HepG2 (cell line): ENCODE data around the gene NRN1L. TPM values are rescaled to one million over a fixed set of nuclear protein-coding genes. Genes with fewer than 3 reads are reported as not detected.

ENCODE experiments used
- ASH2L ChIP-seq: fragments of 300-600, 200-600 bp; sonication (generic); IDR thresholded peaks from 2 replicates; pipeline ENCODE4 v1.7.0; 2017; ENCODE audit warnings: low read depth, mild to moderate bottlenecking, moderate library complexity, mixed read lengths, low read length; ENCODE audit not compliant: insufficient read length
- JUNB ChIP-seq: sonication (generic); formaldehyde crosslinking; IDR thresholded peaks from 2 replicates; pipeline ENCODE4 v1.8.0; 2022; ENCODE audit warnings: missing genetic modification reagents, mild to moderate bottlenecking, borderline replicate concordance
- SNAPC2 ChIP-seq: sonication (generic); formaldehyde crosslinking; IDR thresholded peaks from 2 replicates; pipeline ENCODE4 v1.8.1; 2022; ENCODE audit warnings: mild to moderate bottlenecking, missing genetic modification reagents
- TP53 ChIP-seq: sonication (generic); formaldehyde crosslinking; conservative IDR thresholded peaks from 2 replicates; pipeline ENCODE4 v1.4.0; 2020; ENCODE audit warnings: missing genetic modification reagents
- polyA plus RNA-seq, 8 experiments: library from polyadenylated mRNA; depleted of rRNA in 3 of 8; stranded (reverse) in 7 of 8; unstranded in 1 of 8; fragments of >200 nt; fragmentation: Illumina TruSeq in 4 of 8; extraction: Trizol in 4 of 8; gene quantifications; 2 replicates each; pipeline versions ENCODE4 v1.2.1 to v1.2.3, GENCODE V29; 2011 to 2016; ENCODE audit warnings: low read depth in 4 of 8, missing spikeins in 1 of 8, mixed read lengths in 1 of 8; ENCODE audit not compliant: insufficient read depth in 1 of 8
- total RNA-seq, 5 experiments: library from RNA; depleted of rRNA; stranded (reverse); fragments of >200 nt; fragmentation: Illumina TruSeq; extraction: Trizol; gene quantifications; 2 replicates each; pipeline ENCODE4 v1.2.3, GENCODE V29; 2016; ENCODE audit warnings: low read depth in 1 of 5
- TF ChIP-seq, protein P1 (sequence below): sonication (generic); formaldehyde crosslinking; IDR thresholded peaks from 2 replicates; pipeline ENCODE4; 2020; ENCODE audit warnings: missing genetic modification reagents, mild to moderate bottlenecking, borderline replicate concordance
- TF ChIP-seq, protein P2 (sequence below): sonication (generic); formaldehyde crosslinking; IDR thresholded peaks from 2 replicates; pipeline ENCODE4 v1.4.0; 2020; ENCODE audit warnings: missing genetic modification reagents
- TF ChIP-seq, protein P3 (sequence below): sonication (generic); formaldehyde crosslinking; IDR thresholded peaks from one replicate; pipeline ENCODE4 v1.5.1; 2020; ENCODE audit warnings: mild to moderate bottlenecking, missing genetic modification reagents; ENCODE audit errors: not compliant biosample characterization
- TF ChIP-seq, protein P4 (sequence below): sonication (generic); formaldehyde crosslinking; IDR thresholded peaks from 2 replicates; pipeline ENCODE4 v1.8.0; 2022; ENCODE audit warnings: missing genetic modification reagents, mild to moderate bottlenecking, inconsistent platforms, borderline replicate concordance
- TF ChIP-seq, protein P5 (sequence below): sonication (generic); formaldehyde crosslinking; IDR thresholded peaks from 2 replicates; pipeline ENCODE4 v1.8.0; 2022; ENCODE audit warnings: mild to moderate bottlenecking, missing genetic modification reagents
- TF ChIP-seq, protein P6 (sequence below): sonication (generic); formaldehyde crosslinking; IDR thresholded peaks from 2 replicates; pipeline ENCODE4 v1.5.1; 2020; ENCODE audit warnings: mild to moderate bottlenecking, missing genetic modification reagents, moderate library complexity

Gene NRN1L
- total and polyA plus RNA-seq, 2 of the 13 experiments (the other 11 are each of a cell fraction or from before 2014, with no cell fraction given) = 0.53 to 1.2 TPM

DNA sequence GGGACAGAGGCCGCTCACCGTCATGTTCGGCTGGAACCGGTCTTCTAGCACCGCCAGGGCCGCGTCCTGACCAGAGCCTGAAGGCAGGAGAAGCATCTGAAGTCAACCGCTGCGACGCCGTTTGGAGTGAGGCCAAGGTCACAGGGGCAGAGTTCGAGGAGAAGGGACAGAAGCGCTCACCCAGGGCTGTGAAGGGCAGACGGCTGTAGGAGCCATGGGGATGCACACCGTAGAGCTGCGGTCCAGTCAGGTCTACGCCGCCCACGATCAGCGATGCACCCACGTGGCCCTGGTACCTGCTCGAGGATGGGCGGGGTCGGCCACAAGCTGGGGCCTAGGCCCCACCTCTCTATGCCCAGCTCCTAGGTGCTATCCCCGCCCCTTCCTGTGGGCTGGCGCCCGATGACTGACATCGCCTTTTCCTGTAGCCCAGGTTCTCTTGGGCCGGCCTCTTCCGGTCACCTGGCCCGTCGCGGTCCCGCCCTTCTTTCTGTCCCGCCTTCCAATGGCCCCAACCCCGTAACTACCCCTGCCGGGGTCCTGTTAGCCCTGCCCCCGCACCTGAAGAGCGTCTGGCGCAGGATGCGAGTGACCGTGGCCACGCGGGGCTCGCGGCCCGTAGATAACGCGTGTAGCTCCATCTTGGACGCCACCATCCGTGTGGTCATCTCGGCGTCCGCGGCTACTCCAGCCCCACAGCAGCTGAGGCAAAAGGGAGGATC lies 50.9 kb downstream of the NRN1L start (continued):
- TF ChIP-seq, protein P1, sequence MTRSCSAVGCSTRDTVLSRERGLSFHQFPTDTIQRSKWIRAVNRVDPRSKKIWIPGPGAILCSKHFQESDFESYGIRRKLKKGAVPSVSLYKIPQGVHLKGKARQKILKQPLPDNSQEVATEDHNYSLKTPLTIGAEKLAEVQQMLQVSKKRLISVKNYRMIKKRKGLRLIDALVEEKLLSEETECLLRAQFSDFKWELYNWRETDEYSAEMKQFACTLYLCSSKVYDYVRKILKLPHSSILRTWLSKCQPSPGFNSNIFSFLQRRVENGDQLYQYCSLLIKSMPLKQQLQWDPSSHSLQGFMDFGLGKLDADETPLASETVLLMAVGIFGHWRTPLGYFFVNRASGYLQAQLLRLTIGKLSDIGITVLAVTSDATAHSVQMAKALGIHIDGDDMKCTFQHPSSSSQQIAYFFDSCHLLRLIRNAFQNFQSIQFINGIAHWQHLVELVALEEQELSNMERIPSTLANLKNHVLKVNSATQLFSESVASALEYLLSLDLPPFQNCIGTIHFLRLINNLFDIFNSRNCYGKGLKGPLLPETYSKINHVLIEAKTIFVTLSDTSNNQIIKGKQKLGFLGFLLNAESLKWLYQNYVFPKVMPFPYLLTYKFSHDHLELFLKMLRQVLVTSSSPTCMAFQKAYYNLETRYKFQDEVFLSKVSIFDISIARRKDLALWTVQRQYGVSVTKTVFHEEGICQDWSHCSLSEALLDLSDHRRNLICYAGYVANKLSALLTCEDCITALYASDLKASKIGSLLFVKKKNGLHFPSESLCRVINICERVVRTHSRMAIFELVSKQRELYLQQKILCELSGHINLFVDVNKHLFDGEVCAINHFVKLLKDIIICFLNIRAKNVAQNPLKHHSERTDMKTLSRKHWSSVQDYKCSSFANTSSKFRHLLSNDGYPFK (CRISPR knock-in tag) = peak; percentile 81; the same call in 1 of the 2 replicates
- TF ChIP-seq SNAPC2 (CRISPR knock-in tag) (no peak; the same call in none of the 2 replicates), TP53 (CRISPR knock-in tag) (peak; percentile 75; the same call in 1 of the 2 replicates), JUNB (no peak), ASH2L (peak; percentile 88)
- TF ChIP-seq, protein P2, sequence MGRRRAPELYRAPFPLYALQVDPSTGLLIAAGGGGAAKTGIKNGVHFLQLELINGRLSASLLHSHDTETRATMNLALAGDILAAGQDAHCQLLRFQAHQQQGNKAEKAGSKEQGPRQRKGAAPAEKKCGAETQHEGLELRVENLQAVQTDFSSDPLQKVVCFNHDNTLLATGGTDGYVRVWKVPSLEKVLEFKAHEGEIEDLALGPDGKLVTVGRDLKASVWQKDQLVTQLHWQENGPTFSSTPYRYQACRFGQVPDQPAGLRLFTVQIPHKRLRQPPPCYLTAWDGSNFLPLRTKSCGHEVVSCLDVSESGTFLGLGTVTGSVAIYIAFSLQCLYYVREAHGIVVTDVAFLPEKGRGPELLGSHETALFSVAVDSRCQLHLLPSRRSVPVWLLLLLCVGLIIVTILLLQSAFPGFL (CRISPR knock-in tag) = peak; percentile 91; the same call in 1 of the 2 replicates
- TF ChIP-seq, protein P3, sequence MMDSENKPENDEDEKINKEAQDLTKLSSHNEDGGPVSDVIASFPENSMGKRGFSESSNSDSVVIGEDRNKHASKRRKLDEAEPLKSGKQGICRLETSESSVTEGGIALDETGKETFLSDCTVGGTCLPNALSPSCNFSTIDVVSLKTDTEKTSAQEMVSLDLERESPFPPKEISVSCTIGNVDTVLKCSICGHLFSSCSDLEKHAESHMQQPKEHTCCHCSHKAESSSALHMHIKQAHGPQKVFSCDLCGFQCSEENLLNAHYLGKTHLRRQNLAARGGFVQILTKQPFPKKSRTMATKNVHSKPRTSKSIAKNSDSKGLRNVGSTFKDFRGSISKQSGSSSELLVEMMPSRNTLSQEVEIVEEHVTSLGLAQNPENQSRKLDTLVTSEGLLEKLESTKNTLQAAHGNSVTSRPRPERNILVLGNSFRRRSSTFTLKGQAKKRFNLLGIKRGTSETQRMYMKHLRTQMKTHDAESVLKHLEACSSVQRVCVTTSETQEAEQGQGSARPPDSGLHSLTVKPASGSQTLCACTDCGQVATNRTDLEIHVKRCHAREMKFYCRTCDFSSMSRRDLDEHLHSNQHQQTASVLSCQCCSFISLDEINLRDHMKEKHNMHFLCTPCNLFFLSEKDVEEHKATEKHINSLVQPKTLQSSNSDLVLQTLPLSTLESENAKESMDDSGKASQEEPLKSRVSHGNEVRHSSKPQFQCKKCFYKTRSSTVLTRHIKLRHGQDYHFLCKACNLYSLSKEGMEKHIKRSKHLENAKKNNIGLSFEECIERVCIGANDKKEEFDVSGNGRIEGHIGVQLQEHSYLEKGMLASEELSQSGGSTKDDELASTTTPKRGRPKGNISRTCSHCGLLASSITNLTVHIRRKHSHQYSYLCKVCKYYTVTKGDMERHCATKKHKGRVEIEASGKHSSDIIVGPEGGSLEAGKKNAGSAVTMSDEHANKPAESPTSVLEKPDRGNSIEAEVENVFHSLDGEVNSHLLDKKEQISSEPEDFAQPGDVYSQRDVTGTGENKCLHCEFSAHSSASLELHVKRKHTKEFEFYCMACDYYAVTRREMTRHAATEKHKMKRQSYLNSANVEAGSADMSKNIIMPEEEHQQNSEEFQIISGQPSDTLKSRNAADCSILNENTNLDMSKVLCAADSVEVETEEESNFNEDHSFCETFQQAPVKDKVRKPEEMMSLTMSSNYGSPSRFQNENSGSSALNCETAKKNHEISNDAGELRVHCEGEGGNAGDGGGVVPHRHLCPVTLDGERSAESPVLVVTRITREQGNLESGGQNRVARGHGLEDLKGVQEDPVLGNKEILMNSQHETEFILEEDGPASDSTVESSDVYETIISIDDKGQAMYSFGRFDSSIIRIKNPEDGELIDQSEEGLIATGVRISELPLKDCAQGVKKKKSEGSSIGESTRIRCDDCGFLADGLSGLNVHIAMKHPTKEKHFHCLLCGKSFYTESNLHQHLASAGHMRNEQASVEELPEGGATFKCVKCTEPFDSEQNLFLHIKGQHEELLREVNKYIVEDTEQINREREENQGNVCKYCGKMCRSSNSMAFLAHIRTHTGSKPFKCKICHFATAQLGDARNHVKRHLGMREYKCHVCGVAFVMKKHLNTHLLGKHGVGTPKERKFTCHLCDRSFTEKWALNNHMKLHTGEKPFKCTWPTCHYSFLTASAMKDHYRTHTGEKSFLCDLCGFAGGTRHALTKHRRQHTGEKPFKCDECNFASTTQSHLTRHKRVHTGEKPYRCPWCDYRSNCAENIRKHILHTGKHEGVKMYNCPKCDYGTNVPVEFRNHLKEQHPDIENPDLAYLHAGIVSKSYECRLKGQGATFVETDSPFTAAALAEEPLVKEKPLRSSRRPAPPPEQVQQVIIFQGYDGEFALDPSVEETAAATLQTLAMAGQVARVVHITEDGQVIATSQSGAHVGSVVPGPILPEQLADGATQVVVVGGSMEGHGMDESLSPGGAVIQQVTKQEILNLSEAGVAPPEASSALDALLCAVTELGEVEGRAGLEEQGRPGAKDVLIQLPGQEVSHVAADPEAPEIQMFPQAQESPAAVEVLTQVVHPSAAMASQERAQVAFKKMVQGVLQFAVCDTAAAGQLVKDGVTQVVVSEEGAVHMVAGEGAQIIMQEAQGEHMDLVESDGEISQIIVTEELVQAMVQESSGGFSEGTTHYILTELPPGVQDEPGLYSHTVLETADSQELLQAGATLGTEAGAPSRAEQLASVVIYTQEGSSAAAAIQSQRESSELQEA (CRISPR knock-in tag) = peak; percentile 80
- TF ChIP-seq, protein P4, sequence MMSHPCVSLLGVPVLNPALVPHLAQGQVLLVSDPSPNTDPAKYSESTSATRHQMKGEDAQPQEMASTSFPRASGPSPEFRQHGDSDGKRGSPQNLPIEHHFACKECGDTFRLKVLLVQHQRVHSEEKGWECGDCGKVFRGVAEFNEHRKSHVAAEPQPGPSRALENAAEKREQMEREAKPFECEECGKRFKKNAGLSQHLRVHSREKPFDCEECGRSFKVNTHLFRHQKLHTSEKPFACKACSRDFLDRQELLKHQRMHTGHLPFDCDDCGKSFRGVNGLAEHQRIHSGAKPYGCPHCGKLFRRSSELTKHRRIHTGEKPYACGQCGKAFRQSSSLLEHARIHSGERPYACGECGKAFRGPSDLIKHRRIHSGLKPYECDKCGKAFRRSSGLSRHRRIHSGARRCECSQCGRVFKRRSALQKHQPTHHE = peak; percentile 85
- TF ChIP-seq, protein P5, sequence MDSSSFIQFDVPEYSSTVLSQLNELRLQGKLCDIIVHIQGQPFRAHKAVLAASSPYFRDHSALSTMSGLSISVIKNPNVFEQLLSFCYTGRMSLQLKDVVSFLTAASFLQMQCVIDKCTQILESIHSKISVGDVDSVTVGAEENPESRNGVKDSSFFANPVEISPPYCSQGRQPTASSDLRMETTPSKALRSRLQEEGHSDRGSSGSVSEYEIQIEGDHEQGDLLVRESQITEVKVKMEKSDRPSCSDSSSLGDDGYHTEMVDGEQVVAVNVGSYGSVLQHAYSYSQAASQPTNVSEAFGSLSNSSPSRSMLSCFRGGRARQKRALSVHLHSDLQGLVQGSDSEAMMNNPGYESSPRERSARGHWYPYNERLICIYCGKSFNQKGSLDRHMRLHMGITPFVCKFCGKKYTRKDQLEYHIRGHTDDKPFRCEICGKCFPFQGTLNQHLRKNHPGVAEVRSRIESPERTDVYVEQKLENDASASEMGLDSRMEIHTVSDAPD (CRISPR knock-in tag) = peak; percentile 59; the same call in 1 of the 2 replicates
- TF ChIP-seq, protein P6, sequence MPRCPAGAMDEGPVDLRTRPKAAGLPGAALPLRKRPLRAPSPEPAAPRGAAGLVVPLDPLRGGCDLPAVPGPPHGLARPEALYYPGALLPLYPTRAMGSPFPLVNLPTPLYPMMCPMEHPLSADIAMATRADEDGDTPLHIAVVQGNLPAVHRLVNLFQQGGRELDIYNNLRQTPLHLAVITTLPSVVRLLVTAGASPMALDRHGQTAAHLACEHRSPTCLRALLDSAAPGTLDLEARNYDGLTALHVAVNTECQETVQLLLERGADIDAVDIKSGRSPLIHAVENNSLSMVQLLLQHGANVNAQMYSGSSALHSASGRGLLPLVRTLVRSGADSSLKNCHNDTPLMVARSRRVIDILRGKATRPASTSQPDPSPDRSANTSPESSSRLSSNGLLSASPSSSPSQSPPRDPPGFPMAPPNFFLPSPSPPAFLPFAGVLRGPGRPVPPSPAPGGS (CRISPR knock-in tag) = peak; percentile 93
